BE2C (cell line): Measurements from ENCODE around the gene GPC5.
"Not testable (repeated sequence)": the region's sequence is repeated elsewhere in the genome, so short reads cannot be mapped to it uniquely, and the experiment has no call there.

Experiments
- DNase-seq: peaks from one replicate; pipeline ENCODE4 v3.0.0-alpha.2; 2020
- H3K27me3 ChIP-seq: fragments of 250-450 bp; sonication (Bioruptor Pico); 2 replicates; pipeline ENCODE4 v1.5.1; 2020; ENCODE audit warnings: mild to moderate bottlenecking
- H3K36me3 ChIP-seq: fragments of 250-450 bp; sonication (Bioruptor Pico); 2 replicates; pipeline ENCODE4 v1.5.1; 2020; ENCODE audit warnings: mild to moderate bottlenecking
- H3K4me1 ChIP-seq: fragments of 250-450 bp; sonication (Bioruptor Pico); 2 replicates; pipeline ENCODE4 v1.5.1; 2020
- H3K4me3 ChIP-seq: 2 replicates; pipeline ENCODE4 v1.5.1; 2011; ENCODE audit warnings: low read depth, low read length
- H3K9me3 ChIP-seq: fragments of 250-450 bp; sonication (Bioruptor Pico); 2 replicates; pipeline ENCODE4 v1.5.1; 2020
- TF ChIP-seq, protein P1 (sequence below): IDR thresholded peaks from 2 replicates; pipeline ENCODE4 v1.5.1; 2012; ENCODE audit warnings: mild to moderate bottlenecking, low read depth, low read length

The GPC5 gene

DNA sequence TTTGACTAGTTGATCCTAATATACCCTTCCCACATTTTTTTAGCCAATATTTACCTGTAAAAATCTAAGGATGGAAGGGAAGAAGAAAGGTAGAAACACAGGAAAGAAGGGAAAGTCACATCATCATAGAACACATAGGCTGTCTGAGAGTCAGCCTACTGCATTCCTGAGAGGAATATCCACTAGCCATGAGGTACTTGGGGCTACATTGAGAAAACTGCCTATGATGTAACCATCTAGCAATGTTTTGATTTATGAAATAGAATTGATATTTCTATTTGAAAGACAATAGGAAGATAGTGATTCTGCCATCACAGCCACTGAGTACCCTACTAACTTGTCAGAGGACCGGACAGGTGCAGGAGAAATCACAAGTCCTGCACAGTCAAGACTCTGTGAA lies 873.8 kb downstream of the GPC5 start:
- H3K4me1 ChIP-seq = no peaks in the 10 kb centered on the region
- DNase-seq = no peak
- TF ChIP-seq, protein P1, sequence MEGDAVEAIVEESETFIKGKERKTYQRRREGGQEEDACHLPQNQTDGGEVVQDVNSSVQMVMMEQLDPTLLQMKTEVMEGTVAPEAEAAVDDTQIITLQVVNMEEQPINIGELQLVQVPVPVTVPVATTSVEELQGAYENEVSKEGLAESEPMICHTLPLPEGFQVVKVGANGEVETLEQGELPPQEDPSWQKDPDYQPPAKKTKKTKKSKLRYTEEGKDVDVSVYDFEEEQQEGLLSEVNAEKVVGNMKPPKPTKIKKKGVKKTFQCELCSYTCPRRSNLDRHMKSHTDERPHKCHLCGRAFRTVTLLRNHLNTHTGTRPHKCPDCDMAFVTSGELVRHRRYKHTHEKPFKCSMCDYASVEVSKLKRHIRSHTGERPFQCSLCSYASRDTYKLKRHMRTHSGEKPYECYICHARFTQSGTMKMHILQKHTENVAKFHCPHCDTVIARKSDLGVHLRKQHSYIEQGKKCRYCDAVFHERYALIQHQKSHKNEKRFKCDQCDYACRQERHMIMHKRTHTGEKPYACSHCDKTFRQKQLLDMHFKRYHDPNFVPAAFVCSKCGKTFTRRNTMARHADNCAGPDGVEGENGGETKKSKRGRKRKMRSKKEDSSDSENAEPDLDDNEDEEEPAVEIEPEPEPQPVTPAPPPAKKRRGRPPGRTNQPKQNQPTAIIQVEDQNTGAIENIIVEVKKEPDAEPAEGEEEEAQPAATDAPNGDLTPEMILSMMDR = no peak
- no peak overlapping the region for H3K4me3 ChIP-seq
- no peaks in the 10 kb centered on the region for H3K36me3 ChIP-seq
- H3K9me3 ChIP-seq = no peaks in the 10 kb centered on the region
- H3K27me3 ChIP-seq = peaks cover 4% of the 10 kb centered on the region; the same call in 1 of the 2 replicates

DNA sequence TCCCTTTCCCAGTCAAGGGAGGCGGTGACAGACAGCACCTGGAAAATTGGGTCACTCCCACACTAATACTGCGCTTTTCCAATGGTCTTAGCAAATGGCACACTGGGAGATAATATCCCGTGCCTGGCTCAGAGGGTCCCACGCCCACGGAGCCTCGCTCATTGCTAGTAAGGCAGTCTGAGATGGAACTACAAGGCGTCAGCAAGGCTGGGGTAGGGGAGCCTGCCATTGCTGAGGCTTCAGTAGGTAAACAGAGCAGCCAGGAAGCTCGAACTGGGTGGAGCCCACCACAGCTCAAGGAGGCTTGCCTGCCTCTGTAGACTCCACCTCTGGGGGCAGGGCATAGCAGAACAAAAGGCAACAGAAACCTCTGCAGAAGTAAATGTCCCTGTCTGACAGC lies 882.6 kb downstream of the GPC5 start:
- not testable (repeated sequence) for H3K27me3 ChIP-seq, DNase-seq, H3K9me3 ChIP-seq, H3K4me1 ChIP-seq, H3K4me3 ChIP-seq, H3K36me3 ChIP-seq

DNA sequence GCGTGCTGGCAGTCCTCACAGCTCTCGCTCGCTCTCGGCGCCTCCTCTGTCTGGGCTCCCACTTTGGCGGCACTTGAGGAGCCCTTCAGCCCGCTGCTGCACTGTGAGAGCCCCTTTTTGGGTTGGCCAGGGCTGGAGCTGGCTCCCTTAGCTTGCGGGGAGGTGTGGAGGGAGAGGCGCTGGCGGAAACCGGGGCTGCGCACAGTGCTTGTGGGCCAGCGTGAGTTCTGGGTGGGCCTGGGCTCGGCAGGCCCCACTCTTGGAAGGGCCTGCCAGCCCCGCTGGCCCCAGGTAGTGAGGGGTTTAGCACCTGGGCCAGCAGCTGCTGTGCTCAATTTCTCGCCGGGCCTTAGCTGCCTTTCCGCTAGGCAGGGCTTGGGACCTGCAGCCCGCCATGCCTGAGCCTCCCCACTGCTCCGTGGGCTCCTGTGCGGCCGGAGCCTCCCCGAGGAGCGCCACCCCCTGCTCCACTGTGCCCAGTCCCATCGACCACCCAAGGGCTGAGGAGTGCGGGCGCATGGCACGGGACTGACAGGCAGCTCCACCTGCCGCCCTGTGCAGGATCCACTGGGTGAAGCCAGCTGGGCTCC lies 892.4 kb downstream of the GPC5 start:
- not testable (repeated sequence) for H3K4me3 ChIP-seq, H3K9me3 ChIP-seq, H3K4me1 ChIP-seq, DNase-seq, H3K27me3 ChIP-seq, H3K36me3 ChIP-seq

DNA sequence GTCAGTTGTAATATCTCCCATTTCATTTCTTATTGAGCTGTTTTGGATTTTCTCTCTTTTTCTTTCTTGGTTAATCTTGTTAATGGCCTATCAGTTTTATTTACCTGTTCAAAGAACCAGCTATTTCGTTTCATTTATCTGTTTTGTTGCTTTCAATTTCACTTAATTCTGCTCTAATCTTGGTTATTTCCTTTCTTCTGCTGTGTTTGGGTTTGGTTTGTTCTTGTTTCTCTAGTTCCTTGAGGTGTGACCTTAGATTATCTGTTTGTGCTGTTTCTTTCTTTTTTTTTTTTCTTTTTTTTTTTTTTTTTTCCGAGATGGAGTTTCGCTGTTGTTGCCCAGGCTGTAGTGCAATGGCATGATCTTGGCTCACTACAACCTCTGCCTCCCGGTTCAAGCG lies 896.1 kb downstream of the GPC5 start:
- H3K36me3 ChIP-seq, H3K9me3 ChIP-seq, H3K27me3 ChIP-seq, DNase-seq, H3K4me1 ChIP-seq, H3K4me3 ChIP-seq: not testable (repeated sequence)

DNA sequence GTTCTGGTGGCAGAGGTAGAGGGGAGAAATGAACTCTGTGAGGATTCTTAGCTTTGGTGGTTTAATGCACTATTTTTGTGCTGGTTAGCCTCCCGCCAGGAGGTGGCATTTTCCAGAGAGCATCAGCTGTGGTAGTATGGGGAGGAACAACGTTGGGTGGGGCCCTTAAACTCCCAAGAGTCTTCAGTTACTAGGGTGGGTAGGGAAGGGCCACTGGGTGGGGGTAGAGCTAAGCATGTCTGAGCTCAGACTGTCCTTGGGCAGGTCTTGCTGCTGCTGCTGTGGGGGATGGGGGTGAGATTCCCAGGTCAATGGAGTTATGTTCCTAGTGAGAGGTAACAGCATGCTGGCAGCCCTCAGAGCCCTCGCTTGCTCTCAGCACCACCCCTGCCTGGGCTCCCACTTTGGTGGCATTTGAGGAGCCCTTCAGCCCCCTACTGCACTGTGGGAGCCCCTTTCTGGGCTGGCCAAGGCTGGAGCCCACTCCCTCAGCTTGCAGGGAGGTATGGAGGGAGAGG lies 897.8 kb downstream of the GPC5 start:
- H3K4me1 ChIP-seq, DNase-seq, H3K9me3 ChIP-seq, H3K4me3 ChIP-seq, H3K36me3 ChIP-seq, H3K27me3 ChIP-seq: not testable (repeated sequence)

DNA sequence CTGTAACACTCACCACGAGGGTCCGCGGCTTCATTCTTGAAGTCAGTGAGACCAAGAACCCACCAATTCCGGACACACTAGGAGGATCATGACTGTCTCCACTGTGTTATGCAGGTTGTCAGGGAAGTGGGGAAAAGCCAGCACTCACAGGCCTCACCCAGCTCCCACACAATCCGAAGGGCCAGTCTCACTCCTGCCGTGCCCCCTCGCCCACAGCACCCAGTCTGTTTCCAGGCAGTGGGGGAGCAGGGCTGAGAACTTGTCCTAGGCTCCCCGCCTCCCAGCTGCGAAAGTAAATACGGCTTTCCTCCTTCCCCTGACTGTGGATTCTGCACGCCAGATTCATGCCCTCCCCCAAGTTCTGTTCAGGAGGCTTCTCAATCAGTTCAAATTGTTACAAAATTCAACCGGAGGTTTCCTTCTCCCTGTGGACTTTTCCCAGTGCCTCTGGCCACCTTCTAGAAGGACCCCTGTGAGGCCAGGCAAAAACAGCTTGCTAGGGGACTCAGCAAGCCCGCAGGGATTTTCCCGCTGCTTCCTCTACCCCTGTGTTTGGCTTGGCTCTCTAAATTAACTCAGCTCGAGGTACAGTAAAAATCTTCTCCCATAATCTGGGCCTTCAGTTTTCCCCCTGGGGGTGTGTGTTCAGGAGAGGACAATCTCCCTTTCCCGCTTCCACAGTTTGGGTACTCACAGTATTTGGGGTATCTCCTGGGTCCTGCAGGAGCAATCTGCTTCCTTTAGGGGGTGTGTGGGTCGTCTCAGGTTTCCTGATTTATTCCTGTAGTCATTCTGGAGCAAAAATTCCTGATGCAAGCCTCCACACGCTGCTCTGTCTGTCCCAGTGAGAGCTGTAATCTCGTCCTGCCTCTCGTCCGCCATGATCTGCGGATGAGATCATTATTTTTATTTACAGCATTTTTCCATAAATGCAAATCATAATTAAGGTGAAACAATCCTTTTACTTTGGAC lies 899.8 kb downstream of the GPC5 start:
- TF ChIP-seq, protein P1 = no peak
- no peak for DNase-seq
- H3K9me3 ChIP-seq = no peaks in the 10 kb centered on the region
- H3K4me1 ChIP-seq = no peaks in the 10 kb centered on the region
- H3K4me3 ChIP-seq = no peak overlapping the region
- H3K27me3 ChIP-seq = no peaks in the 10 kb centered on the region
- no peaks in the 10 kb centered on the region for H3K36me3 ChIP-seq

DNA sequence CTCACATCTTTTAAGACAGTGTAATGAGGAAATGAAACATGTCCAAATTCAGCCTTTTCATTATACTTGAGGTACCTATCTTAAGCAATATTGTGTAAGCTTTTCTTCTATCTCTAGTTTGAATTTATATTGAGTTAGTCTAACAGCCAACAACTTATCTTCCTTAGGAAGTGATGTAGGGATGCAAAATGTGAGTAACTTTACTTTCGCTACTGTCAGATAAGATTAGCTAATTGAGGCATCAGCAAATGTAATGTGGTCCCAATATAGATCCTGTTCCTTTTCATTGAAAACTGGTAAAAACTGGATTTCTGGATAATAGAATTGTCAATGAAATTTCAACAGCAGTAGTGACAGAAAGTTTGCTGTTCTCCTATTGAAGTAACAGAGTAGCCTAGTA lies 902.2 kb downstream of the GPC5 start:
- Histone ChIP-seq H3K27me3 (no peaks in the 10 kb centered on the region), H3K9me3 (no peaks in the 10 kb centered on the region), H3K4me1 (no peaks in the 10 kb centered on the region), H3K36me3 (no peaks in the 10 kb centered on the region), H3K4me3 (no peak overlapping the region)
- TF ChIP-seq, protein P1 = no peak
- DNase-seq = no peak

DNA sequence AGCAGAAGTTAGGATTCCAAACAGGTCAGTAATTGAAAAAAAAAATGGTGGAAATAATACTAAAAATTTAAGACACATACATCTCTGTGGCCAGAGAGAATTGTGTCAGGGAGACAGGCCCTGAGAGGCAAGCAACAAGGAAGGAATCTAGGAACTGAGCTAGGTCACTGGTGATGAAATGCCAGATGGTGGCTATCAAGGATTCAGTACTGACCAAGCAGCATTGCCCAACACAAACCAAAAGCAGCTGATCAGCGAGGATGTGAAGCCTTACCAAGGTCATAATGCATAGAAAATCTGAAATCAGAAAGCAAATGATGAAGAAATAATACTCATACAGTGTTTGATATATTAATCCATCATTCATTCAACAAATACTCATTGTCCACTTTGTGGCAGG lies 905.0 kb downstream of the GPC5 start:
- Histone ChIP-seq H3K36me3 (no peaks in the 10 kb centered on the region), H3K4me1 (no peaks in the 10 kb centered on the region), H3K27me3 (no peaks in the 10 kb centered on the region), H3K4me3 (no peak overlapping the region), H3K9me3 (no peaks in the 10 kb centered on the region)
- TF ChIP-seq, protein P1 = no peak
- no peak for DNase-seq
